HS-5 (cell line): Measurements from ENCODE around the gene GRM4.

Experiments used
- DNase-seq: peaks from one replicate; pipeline ENCODE4 v3.0.0-alpha.2; 2012; ENCODE audit warnings: low read depth

GRM4 gene

DNA sequence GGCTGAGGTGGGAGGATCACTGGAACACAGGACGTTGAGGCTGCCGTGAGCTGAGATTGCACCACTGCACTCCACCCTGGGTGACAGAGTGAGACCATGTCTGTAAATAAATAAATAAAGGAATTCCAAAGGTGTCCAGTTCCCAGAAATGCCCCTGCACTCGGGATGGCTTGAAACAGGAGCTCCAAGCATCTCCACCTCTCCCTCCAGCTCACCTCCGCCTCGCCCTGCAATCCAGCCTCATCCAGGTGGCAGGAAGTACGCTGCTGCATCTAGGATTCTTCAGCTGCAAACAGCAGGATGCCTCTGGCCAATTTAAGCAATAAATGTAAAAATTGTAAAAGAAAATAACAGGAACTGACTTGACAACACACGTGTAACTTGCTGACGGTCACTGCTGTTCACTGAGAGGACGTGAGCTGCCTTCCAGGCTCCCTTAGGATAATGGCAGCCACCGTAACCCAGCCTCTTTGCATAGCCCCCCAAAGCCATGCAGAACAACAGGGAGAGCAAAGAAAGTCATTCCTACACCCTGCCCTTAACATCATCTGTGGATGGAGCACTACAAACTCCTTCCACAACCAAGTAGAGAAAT lies 11.4 kb upstream of the GRM4 start:
- DNase-seq = no peak

DNA sequence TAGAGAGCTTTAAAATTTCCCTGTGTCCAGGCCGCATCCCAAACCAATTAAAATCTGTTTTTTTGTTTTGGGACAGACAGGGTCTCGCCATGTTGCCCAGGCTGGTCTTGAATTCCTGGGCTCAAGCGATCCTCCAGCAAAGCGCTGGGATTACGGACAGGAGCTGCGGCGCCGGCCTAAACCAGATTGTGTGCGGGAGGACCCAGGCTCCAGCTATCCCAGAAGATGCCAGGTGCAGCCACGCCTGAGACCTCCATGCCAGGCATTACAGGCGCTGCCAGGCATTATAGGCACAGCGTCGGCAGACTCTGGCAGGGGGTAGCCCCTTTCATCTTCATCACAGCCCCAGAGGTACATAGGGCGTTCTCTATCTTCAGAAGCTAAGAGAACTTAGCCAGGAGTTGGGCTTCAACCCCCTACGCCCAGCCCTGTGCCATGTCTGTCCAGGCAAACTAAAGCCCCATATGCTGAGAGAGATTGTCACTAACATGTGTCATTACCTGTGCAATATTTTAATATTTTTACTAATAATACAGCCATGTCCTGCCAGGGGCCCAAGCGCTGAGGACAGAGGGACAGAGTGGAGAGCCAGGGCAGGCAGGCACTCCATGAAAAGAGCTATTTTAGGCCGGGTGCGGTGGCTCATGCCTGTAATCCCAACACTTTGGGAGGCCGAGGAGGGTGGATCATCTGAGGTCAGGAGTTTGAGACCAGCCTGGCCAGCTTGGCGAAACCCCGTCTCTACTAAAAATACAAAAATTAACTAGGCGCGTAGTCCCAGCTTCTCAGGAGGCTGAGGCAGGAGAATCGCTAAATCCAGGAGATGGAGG lies 9.8 kb upstream of the GRM4 start:
- DNase-seq = no peak

DNA sequence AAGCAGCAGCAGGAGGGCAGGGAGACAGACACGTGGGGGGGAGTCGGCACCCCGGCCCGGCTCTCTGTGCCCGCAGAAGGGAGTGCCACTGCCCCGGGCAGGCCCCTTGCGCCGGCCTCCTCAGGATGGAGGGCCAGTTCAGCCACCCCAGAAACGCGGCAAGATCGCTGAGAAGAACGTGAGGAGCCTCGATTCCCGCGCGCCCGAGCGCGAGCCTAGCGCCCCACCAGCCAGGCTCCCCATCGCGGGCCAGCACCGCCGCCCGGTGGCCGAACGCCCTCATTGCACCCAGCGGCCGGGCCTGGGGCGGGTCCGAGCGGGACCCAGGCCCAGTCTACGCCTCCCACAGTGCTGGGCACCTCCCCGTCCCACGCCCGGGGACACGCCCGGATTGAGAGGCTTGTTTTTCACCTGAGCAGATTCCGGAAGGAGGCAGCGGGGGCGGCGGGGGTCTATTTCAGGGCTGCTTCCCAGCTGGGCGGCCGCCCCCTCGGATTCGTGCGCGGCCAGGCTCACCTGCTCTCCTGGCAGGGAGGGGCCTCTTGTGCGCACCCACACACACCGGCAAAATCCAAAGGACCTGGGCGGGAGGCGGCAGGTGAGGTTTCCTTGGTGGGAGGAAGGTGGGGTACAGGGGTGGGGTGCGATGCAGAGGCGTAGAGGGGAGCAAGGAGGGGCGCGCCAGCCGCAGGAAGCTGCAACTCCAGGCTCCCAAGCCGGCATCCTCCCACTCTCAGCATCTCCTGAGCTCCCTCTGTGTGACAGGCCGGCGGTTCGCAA lies 9.0 kb upstream of the GRM4 start:
- DNase-seq = no peak

DNA sequence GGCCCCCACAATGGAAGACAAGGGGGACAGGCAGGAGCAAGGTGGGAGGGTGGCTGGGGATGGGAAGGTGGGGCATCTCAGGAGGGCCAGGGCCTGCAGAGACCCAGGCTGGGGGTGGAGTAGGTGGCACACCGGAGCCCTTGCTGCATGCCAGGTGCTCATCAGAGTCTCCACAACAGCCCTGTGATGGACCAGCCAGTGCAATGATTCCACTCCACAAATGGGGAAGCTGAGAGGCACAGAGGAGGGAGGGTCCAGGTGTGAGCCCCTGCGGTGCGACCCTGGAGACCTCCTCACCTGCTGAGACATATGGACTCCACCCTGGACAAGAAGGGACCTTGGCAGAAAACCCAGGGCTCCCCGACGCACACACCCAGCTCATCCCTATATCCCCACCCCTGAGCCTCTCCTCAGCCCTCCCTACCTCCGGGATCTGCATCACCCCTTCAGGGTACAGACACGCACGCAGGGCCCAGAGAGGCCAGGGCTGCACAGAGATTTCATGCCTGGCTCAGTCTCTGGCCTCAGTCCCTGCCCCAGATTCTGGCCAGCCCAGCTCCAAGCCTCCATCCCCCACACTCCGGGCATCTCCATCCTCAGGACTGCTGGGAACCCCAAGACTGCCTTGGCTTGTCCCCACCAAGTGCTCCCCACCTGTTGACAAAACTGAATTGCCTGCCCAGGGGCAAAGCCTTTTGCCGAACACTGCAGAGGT lies 7.1 kb upstream of the GRM4 start:
- DNase-seq = no peak

DNA sequence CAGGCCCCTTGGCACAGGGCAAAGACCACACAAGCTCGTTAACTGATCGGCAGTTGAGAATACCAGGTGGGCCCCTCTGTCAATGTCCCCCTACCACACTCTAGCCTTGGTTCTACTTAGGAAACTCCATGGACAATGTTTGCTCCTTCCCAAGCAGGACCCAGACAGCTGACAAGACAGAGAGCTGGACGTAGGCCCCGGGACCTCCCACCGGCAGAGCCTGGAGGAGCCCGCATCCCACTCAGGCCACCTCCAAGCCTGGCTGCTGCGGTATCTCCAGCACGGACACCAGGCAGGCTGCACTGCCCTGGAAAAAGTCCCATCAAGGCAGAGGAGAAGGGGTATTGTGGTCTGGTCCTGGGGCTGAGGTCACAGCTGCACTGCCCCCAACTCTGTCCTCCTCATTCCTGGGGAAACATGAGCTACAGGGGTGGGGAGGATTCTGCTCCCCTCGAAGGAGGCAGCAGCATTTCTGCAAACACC lies 6.2 kb upstream of the GRM4 start:
- DNase-seq = no peak

DNA sequence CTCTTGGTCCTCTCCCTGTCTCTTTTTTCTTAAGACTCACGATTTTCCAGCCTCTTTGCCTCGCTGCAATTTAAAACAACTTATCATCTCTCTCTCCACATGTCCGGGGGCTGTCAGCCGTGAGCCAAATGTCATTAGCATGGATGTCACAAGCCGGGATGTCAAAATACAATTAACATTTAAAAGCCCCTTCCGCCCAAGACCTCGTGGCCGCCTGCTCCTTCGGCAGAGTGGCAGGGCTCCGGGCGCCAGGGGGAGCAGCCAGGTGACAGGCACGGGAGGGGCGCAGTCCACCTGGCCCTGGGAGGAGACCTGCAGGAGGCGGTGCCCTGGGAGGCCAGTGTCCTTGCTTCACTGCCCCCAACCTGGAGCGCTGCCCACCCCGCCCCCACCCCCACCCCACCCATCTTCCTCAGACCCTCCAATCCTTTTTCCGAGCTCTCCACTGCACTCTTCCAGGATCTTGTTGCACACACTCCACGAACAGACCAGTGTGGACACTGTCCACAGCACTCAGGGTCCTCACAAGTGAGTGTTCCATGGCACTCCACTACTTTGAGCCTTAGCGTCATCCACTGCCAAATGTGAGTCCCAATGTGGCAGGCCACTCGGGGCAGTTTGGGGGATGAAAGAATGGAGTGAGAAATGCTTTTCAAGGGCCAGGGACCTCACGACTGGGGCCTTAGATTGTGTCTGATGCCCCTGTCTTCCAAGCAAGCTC lies 5.6 kb upstream of the GRM4 start:
- DNase-seq = no peak

DNA sequence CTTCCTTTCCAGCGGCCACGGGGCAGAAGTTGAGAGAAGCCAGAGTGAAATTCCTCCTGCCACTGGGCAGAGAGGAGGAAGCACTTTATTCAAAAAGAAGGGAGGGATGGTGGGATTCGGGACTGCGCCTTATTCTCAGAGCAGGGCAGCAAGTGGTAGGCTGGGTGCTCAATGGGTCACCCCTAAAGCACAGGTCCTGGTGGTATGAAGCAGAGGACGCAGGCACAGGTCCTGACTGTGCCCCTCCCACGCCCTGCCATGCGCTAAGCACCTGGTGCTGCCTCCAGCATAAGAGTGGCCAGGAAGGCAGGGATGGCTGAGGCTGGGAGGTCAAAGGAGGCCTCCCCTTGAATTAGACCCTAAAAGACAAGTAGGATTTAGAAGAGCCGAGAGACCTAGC lies 4.9 kb upstream of the GRM4 start:
- DNase-seq = no peak

DNA sequence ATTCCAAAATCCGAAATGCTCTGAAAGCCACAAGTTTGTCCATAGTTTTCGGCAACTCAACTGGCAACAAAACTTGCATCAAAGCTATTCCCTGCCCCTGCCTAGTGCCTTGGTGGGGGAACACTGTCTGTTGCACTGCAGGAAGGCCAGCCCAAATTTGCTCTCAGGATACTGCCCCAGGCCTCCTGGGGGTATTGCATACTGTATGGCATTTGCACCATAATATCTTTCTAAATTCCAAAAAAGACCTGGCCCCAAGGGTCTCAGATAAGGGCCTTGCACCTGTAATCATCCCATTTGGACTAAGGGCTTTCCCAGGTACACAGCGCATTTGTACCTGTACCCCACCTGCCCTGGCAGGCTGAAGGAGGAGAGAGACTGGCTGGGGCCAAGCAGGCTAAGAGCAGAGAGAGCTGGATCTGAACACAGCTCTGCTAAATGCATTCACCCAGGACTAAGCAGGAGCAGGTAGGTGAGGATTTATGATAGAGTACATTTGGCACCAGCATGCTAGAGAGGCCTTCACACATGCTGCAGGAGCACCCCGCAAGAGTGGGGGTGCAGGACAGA lies 4.0 kb upstream of the GRM4 start:
- DNase-seq = no peak

DNA sequence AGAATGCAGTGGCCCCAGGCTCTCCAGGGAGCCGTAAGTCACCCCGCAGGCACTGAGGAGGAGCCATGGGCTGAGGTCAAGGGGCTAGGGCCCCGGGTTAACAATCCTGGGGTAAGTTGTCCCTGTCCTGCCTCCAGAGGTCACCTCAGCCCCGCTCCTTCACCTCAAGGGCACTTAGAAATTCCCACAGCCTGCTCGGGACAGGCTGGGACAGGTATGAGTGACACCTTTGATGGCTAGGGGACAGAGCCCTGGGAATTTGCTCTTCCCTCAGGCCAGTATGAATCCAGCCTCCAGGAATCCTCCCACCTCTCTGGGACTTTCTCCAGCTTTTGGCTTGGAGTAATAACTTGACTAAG lies 3.5 kb upstream of the GRM4 start:
- no peak for DNase-seq

DNA sequence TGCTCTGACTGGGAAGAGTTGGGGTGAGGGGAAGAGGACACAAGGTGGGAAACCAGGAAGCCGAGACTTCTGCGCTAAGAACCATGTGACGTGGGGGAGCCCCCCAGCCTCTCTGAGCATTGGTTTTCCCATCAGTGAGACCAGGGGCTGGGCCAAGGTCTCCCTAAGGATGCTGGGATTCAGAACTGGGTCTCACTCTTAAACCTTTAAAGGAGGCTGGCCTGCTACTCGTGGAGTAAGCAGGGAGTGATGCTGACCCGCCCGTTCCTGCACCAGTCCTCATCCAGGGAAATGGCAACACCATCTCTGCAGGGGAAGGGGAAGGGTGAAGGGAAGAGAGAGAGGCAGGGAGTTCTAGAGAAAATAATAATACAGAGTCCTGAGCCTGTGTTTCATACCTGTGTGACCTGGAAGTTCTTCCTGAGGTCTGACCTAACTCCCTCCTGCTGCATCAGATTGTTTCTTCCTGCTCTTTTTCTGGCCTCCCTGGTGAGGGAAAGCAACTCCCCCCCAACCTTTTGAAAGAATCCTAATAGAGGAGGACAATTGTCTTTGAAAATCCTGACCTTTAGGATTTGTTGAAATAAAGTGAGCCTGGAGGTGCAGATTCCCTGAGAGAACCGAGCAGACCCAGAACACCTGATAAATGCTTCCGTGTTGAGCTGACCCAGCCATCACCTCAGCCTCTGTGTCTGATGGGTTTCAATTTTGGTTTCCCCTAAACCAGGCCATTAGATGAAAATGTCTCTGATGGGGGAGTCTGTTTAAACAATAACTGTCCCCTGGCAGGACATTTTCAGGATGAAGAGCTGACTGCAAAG lies 3.0 kb upstream of the GRM4 start:
- DNase-seq = no peak

DNA sequence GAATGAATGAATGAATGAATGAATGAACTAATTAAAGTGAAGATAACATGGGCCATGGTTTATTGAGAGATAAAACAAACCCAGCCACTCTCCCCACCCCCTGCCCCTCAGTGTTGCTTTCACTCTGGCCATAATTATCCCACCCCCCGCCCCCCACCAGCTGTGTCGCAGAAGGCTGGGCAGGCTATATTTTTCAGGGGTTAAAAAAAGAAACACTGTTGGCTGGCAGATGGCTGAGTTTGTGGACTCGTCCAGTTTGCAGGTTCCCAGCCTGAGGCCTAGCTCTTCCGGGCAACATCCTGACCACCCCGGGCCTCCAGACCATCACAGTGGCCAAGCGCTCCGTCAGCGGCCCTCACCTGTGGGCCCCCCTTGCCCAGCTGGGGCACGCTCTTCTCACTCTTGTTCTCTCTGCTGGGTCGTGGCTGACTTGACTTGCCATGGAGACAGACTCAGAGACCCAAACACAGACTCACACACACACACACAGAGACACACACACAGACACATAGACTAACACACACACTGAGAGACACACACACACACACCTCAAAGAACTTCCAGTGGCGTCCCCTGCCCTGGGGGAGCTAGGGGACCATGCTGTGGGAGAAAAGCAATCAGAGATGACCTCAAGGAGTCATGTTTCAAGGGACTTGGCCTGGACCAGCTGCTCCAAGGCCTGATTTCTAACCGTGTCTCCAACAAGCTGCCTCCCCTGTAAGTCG lies 2.2 kb upstream of the GRM4 start:
- no peak for DNase-seq

DNA sequence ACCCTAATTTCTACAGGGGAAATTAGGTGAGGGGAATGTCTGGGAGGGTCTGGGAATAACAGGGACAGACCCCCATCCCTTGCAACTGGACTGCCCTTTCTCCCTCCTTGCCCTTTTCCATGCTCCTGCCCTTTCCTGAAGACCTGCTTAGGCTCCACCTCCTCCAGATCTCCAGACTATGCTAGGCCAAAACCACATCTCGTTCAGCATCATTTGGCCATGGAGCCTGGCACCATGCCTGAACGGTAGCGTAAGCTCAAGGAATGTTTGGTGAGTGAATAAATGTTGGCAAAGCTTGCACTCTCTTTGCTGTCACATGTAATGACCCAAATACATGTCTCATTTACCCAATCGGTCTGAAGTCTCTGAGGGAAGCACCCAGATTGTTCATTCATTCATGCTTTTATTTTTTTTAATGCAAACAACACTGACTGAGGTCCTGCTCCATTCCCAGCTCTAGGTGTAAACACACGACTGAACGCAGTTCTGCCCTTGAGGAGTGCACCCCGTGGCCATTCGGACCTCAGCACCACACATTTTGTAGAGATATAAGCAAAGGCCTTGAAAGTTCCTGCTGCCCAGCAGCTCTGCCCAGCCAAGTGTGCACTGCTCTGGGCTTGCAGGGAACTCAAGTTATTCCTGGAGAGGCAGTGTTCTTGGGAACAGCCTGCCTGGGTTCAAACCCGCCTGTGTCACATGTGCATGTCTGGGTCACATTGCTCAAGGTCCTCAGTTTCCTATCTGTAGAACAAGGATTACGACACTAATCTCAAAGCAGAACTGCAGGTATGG lies 1.1 kb upstream of the GRM4 start:
- DNase-seq = no peak

DNA sequence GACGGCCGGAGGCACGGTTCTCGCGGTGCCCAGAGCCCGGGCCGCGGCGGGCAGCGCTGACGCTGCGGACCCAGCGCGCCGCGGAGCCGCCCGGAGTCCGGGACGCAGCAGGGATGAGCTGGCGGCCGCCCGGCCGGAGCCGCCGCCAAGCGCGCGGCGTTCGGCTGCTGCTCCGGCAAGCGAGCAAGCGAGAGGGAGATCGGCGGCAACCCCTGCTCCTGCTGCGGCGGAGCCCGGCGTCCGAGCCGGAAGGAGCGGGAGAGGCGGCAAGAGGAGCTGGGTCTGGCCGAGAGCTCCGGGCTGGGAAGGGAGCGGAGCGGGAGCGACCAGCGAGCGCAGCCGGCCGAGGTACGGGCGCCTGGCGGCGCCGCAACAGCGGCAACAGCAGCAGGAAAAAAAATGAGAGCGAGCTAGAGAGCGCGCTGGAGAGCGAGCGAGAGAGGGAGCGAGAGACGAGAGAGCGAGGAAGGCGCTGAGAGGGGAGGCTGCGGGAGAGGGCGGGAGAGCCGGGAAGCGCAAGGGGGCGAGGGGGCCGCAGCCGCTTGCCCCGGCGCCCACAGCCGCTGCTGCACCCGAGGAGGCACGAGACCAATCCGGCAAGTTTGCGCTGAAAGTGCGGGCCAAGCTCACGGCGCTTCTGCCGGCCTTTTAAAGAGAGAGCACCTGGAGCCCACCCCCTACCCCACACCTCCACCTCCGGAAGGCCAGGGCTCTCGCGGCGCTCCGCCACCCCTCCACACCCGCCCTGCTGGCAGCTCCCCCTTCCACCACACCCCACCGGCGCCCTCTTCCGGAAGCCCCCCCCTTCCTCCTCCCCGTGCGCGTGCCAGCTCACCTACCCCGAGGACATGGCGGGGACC lies 496 bp downstream of the GRM4 start:
- DNase-seq = no peak

DNA sequence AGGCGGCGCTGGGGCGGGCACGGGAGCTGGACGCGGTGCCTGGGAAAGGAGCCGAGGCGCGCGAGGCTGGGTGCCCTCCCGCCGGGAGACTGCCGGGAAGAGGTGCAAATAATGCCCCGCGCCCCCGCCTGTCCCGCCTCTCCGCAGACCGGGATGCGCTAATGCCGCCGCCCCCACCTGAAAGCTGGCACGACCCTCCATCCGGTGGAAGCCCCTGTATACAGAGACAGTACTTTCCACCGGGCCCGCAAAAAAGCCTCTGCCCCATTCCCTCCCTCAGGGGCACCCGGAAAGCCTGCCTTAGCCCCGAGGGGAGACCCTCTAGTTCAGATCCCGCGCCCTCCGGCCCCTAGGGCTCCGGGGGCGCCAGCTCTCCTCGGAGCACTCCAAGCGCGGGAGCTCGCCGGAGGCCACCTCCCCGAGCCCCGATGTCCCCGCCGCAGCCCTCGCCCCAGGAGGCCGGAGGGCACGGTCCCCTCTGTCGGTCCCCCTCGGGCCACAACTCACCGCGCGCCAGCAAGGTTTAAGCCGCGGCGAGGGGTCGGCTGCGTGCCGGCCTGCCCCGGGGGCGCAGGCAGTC lies 1.2 kb downstream of the GRM4 start:
- DNase-seq = no peak

DNA sequence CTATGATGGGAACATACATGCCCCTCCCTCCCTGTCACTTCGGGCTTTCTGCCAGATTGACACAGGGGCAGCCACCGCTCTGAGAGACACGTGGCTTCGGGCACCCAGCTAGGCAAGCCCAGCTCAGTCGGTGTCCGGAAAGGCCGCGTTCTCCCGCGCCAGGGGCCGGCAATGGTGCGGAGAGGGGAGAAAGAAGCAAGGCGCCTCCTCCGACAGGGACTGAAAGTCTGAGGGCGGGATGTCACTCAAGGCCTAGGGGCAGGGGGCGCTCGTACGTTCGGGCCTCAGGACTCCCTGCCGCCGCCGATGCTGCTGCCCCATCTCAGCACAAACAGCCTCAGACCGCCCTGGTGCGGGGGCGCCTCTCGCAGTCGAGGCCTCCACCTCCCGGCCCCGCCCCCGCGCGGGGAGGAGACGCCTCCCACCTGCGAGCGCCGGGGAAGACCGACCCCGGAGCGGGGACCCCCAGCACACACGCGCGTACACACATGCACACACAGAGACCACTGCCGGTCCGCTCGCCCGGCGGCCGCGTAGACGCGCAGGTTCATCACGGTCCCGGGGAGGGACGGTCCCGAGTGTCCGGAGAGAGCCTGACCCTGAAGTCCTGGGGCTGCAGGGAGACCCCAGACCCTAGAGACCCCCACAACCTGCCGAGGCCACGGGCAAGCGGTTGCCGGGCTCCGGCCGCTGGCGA lies 1.9 kb downstream of the GRM4 start:
- DNase-seq = no peak

DNA sequence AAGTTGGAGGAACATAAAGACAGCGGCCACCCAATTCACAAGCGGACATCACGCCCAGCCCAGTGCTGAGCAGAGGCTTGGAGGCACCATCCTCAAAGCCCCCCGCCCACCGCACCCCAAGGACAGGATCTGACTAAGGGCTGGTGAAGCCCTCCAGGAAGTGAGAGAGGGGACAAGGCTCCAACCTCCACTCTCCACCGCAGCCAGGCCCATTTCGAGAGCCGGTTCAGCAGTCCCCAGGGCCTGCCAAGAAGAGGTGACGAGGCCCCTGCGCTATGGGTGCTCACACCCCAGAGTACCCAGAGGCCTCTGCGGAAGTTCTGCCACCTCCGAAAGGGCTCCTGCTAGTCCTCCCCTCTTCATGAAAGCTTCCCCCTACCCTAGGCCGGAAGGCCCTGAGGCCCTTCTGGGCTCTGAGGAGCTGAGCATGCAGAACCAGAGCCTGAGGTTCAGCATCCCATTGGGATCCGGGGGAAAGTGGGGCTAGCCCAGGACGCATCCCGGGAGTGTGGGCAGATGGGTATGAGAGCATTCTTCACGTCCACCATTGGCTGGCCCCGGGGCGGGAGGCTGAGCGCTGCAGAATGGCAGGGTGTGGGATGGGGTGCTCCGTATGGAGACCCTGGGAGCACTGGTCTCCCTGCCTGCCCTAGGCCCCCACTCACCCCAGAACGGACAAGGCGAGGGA lies 2.5 kb downstream of the GRM4 start:
- no peak for DNase-seq
